ENCODE data around the gene TUBB2B. TPM values are rescaled to one million over a fixed set of nuclear protein-coding genes. Genes with fewer than 3 reads are reported as not detected.

The TUBB2B gene
- total and polyA plus RNA-seq, 4 donors: 0.85 to 4.3 (median 2.6) TPM

GRCh38 chr6:3229566-3230178, 2.2 kb upstream of the TUBB2B start:
- no peak overlapping the region for H3K27ac ChIP-seq (ENCODE audit: low read depth in 1 of 2, low read length in 1 of 2)
- H3K9ac ChIP-seq (ENCODE audit: insufficient read depth in 1 of 2, low read length in 2 of 2): no peak overlapping the region
- no peak overlapping the region for H3K4me3 ChIP-seq
- WGBS, 2 donors: 3 to 5% methylated on average over 28 of the region's 28 CpGs
- ATAC-seq (ENCODE audit: insufficient read depth, low FRiP score) (no peak), DNase-seq (peak; percentile 37 to 55 (median 44))
- peaks cover 0 to 8% (median 0%) of the 10 kb centered on the region in 4 donors for H3K9me3 ChIP-seq (ENCODE audit: control insufficient read depth in 4 of 4, insufficient read depth in 3 of 4, low read length in 3 of 4)
- peaks cover 7 to 69% (median 42%) of the 10 kb centered on the region in 3 donors for H3K27me3 ChIP-seq (ENCODE audit: control insufficient read depth in 3 of 3, insufficient read depth in 3 of 3, low read length in 2 of 3)
- peaks cover 0 to 54% (median 12%) of the 10 kb centered on the region in 5 donors for H3K4me1 ChIP-seq (ENCODE audit: control insufficient read depth in 5 of 5, insufficient read depth in 5 of 5, low read length in 5 of 5)
- no peaks in the 10 kb centered on the region for H3K36me3 ChIP-seq (ENCODE audit: control insufficient read depth in 4 of 4, insufficient read depth in 4 of 4, low read length in 4 of 4)
- TF ChIP-seq CTCF (IDR thresholded peaks at IDR 0.05; ENCODE audit: control extremely low read depth, extremely low read depth): no peak

GRCh38 chr6:3228771-3229565, 1.5 kb upstream of the TUBB2B start:
- no peak for TF ChIP-seq CTCF (IDR thresholded peaks at IDR 0.05; ENCODE audit: control extremely low read depth, extremely low read depth)
- Histone ChIP-seq H3K36me3 (ENCODE audit: control insufficient read depth in 4 of 4, insufficient read depth in 4 of 4, low read length in 4 of 4) (no peaks in the 10 kb centered on the region), H3K4me1 (ENCODE audit: control insufficient read depth in 5 of 5, insufficient read depth in 5 of 5, low read length in 5 of 5) (peaks cover 0 to 54% (median 12%) of the 10 kb centered on the region in 5 donors), H3K4me3 (no peak overlapping the region), H3K9ac (ENCODE audit: insufficient read depth in 1 of 2, low read length in 2 of 2) (no peak overlapping the region), H3K27ac (ENCODE audit: low read depth in 1 of 2, low read length in 1 of 2) (no peak overlapping the region), H3K9me3 (ENCODE audit: control insufficient read depth in 4 of 4, insufficient read depth in 3 of 4, low read length in 3 of 4) (peaks cover 0 to 8% (median 0%) of the 10 kb centered on the region in 4 donors), H3K27me3 (ENCODE audit: control insufficient read depth in 3 of 3, insufficient read depth in 3 of 3, low read length in 2 of 3) (peaks cover 7 to 63% (median 42%) of the 10 kb centered on the region in 3 donors)
- ATAC-seq (ENCODE audit: insufficient read depth, low FRiP score): no peak
- peak; percentile 52 to 61 (median 52) for DNase-seq
- WGBS, 2 donors: 2 to 3% methylated on average over 62 of the region's 62 CpGs

GRCh38 chr6:3228046-3228671, 706 bp upstream of the TUBB2B start:
- H3K9ac ChIP-seq (ENCODE audit: insufficient read depth in 1 of 2, low read length in 2 of 2): no peak overlapping the region
- ATAC-seq (ENCODE audit: insufficient read depth, low FRiP score) (no peak), DNase-seq (peak in 2 of 3 donors; percentile 30 to 62)
- H3K36me3 ChIP-seq (ENCODE audit: control insufficient read depth in 4 of 4, insufficient read depth in 4 of 4, low read length in 4 of 4): no peaks in the 10 kb centered on the region
- no peak overlapping the region for H3K27ac ChIP-seq (ENCODE audit: low read depth in 1 of 2, low read length in 1 of 2)
- peaks cover 0 to 54% (median 12%) of the 10 kb centered on the region in 5 donors for H3K4me1 ChIP-seq (ENCODE audit: control insufficient read depth in 5 of 5, insufficient read depth in 5 of 5, low read length in 5 of 5)
- H3K9me3 ChIP-seq (ENCODE audit: control insufficient read depth in 4 of 4, insufficient read depth in 3 of 4, low read length in 3 of 4): peaks cover 0 to 6% (median 0%) of the 10 kb centered on the region in 4 donors
- TF ChIP-seq CTCF (IDR thresholded peaks at IDR 0.05; ENCODE audit: control extremely low read depth, extremely low read depth): no peak
- no peak overlapping the region for H3K4me3 ChIP-seq
- WGBS, 2 donors: 3% methylated on average over 34 to 38 of the region's 38 CpGs
- peaks cover 4 to 56% (median 38%) of the 10 kb centered on the region in 3 donors for H3K27me3 ChIP-seq (ENCODE audit: control insufficient read depth in 3 of 3, insufficient read depth in 3 of 3, low read length in 2 of 3)
